ENCODE measurements around the gene CD244.
"Not testable (repeated sequence)": the region's sequence is repeated elsewhere in the genome, so short reads cannot be mapped to it uniquely, and the experiment has no call there.

Gene CD244

DNA sequence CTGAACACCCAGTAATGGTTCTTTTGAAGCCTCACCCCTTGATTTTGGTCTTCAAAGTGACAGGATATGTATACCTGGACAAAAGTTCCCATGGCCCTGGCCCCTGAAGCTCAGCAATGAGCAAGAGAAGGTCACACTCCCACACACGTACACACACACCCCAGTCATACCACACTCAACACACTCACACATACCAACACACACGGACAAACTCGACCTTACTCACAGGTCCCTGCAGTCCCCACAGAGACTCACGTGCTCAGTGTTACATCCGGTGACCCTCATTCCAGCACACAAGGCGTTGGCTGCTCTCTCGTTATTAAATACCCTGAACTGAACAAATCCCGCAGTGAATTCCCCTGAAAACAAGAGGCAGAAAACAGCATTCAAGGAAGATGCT, 16.4 kb upstream of the CD244 start:
- DNase-seq (ENCODE audit: low read depth in 2 of 2): no peak

- DNase-seq (ENCODE audit: low read depth in 2 of 2): no peak
Measured at GRCh38 chr1:160877221-160877620, 14.5 kb upstream of the CD244 start.

- no peak for DNase-seq (ENCODE audit: low read depth in 2 of 2)
Measured at GRCh38 chr1:160876311-160876710, 13.6 kb upstream of the CD244 start.

GRCh38 chr1:160875591-160875990, 12.9 kb upstream of the CD244 start:
- DNase-seq (ENCODE audit: low read depth in 2 of 2): not testable (repeated sequence)

- DNase-seq (ENCODE audit: low read depth in 2 of 2): no peak
Measured at GRCh38 chr1:160874935-160875334, 12.2 kb upstream of the CD244 start.

DNA sequence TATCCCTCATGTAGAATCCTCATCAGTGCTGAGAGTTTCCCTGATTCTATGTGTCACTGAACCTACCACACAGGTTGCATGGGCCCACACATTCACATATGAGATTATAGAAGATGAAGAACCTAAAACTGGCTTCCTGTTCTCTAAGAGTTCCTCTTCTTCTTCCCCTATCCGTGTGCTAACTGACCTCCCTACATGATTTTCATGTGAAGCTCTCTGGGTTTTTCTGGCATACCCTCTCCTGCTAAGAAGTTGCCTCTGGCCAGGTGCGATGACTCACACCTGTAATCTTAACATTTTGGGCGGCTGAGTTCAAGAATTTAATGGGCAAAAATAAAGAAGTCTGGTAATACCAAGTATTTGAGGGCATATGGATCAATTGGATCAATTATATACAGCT, 5.5 kb upstream of the CD244 start:
- DNase-seq (ENCODE audit: low read depth in 2 of 2): no peak

DNA sequence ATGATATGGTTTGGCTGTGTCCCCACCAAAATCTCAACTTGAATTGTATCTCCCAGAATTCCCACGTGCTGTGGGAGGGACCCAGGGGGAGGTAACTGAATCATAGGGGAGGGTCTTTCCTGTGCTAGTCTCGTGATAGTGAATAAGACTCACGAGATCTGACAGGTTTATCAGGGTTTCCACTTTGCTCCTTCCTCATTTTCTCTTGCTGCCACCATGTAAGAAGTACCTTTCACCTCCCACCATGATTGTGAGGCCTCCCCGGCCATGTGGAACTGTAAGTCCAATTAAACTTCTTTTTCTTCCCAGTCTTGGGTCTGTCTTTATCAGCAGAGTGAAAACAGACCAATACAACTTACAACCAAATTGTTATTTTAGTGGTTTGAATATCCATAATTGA, 5.0 kb upstream of the CD244 start:
- not testable (repeated sequence) for DNase-seq (ENCODE audit: low read depth in 2 of 2)

DNA sequence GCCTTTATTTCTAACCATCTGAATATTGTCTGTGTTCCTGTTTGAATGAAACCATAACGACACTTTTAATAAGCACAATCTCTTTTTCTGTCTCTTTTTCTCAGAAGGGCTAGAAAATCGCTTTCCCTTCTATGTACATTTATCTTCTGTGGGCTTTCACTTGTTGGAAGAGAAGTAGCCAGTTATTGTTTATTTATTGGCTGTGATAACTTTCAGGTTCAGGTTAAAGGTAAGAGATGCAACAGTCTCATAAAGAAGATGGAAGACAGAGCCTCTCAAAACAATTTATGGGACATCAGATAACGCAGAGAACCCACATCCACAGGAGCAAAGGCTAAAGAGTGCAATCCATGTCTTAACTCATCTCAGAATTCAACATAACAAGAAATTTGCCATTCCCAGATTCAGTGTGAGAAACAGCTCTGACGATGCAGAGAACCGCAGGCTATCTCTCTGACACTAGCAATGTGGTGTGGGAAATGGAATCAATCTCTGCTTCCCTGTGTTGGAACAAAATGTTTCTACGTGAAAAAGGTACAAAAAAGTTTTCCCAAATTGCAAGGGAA, 4.1 kb upstream of the CD244 start:
- no peak for DNase-seq (ENCODE audit: low read depth in 2 of 2)

DNA sequence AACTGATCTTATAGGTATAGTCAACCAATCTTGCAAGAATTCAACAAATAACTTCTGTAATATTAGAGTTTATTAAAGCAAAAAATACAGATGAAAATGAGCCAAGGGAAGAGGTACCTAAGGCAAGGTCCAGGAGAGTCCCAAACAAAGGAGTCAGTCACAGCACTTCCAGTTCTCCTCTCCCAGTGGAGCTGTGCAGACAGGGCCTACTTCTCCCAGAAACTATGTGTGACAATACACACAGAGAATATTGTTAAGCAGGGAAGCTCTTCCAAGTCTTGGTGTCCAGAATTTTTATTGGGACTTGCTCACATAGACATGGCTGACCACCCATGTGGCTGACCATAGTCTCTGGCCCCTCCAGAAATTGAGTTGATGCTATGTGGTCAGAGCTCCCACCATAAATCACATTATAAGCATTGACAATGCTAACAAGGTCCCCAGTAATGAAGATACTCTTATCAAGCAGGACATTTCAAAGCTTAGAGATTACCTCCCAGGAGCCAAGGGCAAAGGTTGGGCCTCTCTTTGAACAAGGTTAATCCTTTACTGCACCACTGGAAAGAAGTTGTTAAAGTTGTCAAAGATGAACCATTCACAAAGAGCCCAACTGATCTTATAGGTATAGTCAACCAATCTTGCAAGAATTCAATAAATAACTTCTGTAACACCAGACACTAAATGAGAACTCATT, 3.5 kb upstream of the CD244 start:
- no peak for DNase-seq (ENCODE audit: low read depth in 2 of 2)

DNA sequence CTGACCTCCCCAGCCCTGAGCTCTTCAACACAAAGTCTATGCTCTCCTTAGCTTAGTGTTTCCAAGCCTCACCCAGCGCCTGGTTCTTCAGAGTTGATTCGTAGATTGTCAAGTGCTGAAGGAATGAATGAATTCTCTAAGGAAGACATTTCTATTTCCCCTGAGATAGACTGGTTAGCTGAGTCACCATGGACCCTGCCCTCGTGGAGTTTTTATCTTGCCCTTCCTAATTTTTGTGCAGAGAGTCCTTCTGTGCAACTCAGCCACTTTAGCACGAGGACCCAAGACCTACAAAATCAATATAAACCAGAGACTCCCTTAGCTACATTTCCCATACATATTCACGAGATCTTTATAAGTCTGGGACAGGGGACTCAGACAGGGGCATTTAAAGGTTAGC, 2.6 kb upstream of the CD244 start:
- DNase-seq (ENCODE audit: low read depth in 2 of 2): no peak

DNA sequence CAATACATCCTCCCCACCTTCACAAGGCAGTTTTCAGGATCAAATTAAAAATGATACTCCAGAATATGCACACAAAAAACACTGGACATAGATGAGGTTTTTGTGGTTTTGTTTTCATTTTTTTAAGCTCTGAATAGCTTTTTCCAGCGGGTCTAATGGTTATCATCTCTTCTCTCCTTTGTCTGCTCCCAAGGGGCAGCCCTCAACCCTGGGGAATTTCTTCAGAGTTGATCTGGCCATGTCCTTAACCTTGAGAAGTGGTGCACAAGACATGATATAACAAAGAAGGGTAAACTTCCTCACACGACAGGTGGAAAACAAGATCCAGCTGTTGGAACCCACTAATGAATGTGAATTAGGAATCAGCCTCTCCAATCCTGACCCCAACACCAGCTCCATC, 1.5 kb upstream of the CD244 start:
- DNase-seq (ENCODE audit: low read depth in 2 of 2): no peak

DNA sequence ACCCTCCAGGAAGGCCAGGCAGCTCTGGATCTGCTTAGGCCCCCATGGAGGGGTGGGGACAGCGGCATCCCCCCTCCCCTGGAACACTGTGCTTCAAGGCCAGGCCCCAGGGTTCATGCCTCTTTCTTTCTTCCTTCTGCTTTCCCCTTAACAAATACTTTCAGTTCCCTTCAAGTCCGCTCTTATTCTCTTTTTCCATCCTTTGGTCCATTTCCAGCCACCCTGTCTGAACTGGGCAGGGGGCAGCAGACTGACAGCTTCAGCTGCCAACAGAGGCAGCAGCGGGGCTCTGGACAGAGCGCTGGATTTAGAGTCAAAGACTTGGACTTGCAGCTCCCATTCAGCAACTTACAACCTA, 1.1 kb upstream of the CD244 start:
- DNase-seq (ENCODE audit: low read depth in 2 of 2): no peak

- no peak for DNase-seq (ENCODE audit: low read depth in 2 of 2)
Measured at GRCh38 chr1:160863061-160863773, 530 bp upstream of the CD244 start.

- no peak for DNase-seq (ENCODE audit: low read depth in 2 of 2)
Measured at GRCh38 chr1:160860840-160861505, 1.7 kb downstream of the CD244 start.

DNA sequence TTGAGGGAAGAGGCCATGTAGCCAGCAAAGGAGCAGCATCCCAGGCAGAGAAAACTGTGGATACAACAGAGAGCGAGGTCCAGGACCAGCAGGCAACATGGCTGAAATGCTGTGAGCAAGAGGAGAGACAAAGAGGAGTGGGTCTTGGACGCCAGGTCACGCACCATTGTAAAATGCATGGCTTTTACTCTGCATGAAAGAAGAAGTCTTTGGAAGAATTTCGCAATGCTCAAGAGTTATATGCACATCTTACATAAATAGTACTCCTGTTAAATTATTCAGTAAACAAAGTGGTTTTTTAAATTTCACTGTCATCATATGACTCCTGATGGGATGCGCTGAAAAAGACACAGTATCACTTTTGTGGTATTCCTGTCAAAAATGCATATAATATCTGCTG, 3.5 kb downstream of the CD244 start:
- DNase-seq (ENCODE audit: low read depth in 2 of 2): no peak

- no peak for DNase-seq (ENCODE audit: low read depth in 2 of 2)
Measured at GRCh38 chr1:160858507-160858906, 4.2 kb downstream of the CD244 start.

DNA sequence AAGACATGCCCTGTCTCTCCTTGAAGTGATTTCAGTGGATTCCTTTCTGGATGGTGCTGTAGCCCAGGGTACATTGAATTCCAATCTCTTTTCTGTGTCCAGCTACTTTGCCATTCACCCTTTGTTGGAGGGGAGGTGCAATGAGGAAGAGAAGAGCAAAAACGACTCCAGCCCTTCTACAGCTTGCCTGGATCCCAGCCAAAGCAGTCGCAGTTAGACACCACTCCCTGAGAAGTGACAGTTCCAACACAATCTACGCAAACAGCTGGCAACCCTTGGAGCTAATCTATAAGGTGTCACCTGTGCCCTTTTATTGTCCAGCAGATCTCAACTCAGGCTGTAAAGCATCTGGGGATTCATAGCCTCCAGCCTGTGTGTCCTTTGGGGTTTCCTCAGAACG, 4.6 kb downstream of the CD244 start:
- no peak for DNase-seq (ENCODE audit: low read depth in 2 of 2)

GRCh38 chr1:160855181-160855981, 7.3 kb downstream of the CD244 start:
- no peak for DNase-seq (ENCODE audit: low read depth in 2 of 2)

- DNase-seq (ENCODE audit: low read depth in 2 of 2): no peak
Measured at GRCh38 chr1:160853754-160854153, 8.9 kb downstream of the CD244 start.

- DNase-seq (ENCODE audit: low read depth in 2 of 2): no peak
Measured at GRCh38 chr1:160853014-160853413, 9.7 kb downstream of the CD244 start.

DNA sequence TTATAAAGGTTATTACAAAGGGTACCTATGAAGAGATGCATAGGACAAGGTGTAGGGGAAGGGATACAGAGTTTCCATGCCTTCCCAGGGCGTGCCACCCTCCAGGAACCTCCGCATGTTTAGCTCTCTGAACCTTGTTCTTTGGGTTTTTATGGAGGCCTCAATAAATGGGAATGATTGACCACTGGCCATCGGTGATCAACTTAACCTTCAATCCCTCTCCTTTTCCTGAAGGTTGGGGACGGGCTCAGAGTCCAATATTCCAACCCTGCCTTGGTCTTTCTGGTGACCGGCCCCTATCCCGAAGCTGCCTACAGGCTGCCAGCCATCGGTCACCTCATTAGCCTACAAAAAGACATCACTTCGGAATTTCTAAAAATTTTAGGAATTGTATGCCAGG, 11.7 kb downstream of the CD244 start:
- no peak for DNase-seq (ENCODE audit: low read depth in 2 of 2)

- no peak for DNase-seq (ENCODE audit: low read depth in 2 of 2)
Measured at GRCh38 chr1:160850541-160850940, 12.1 kb downstream of the CD244 start.

Measured in stimulated activated CD4-positive, alpha-beta T cell treated with anti-CD3 and anti-CD28 coated beads, Interleukin-4, amount 100 ng/mL, for 48 hours (primary cell).